Stimulated activated CD4-positive, alpha-beta T cell treated with anti-CD3 and anti-CD28 coated beads, Interleukin-15, amount 100 ng/mL, for 48 hours (primary cell): Measurements from ENCODE around the gene FAM222B.
"Not testable (repeated sequence)": the region's sequence is repeated elsewhere in the genome, so short reads cannot be mapped to it uniquely, and the experiment has no call there.

ENCODE experiments used
- DNase-seq, 2 donors: peaks; one replicate each; pipeline ENCODE4 v3.0.0-alpha.2; 2020; ENCODE audit warnings: low read depth in 2 of 2

The FAM222B gene

GRCh38 chr17:28746611-28747050 lies 96.0 kb downstream of the FAM222B start:
- no peak for DNase-seq

- no peak for DNase-seq
Observed at GRCh38 chr17:28745786-28746411, 96.7 kb downstream of the FAM222B start.

GRCh38 chr17:28744972-28745785 lies 97.4 kb downstream of the FAM222B start:
- peak in 1 of 2 donors; percentile 17 for DNase-seq

- peak in 1 of 2 donors; percentile 53 for DNase-seq
Observed at GRCh38 chr17:28744104-28744971, 98.3 kb downstream of the FAM222B start.

- peak in 1 of 2 donors; percentile 74 for DNase-seq
Observed at GRCh38 chr17:28743243-28744103, 99.1 kb downstream of the FAM222B start, which contains the start of gene TRAF4. TRAF4 (plus strand) TSS chr17:28744011; CDS start chr17:28744113, 102 bp downstream.

GRCh38 chr17:28741358-28742349 lies 100.9 kb downstream of the FAM222B start:
- no peak for DNase-seq

GRCh38 chr17:28740406-28741357 lies 101.9 kb downstream of the FAM222B start:
- DNase-seq: no peak

- DNase-seq: no peak
Observed at GRCh38 chr17:28738680-28739384, 103.8 kb downstream of the FAM222B start.

GRCh38 chr17:28737770-28738679 lies 104.6 kb downstream of the FAM222B start:
- no peak for DNase-seq

GRCh38 chr17:28737316-28737715 lies 105.3 kb downstream of the FAM222B start:
- no peak for DNase-seq

- DNase-seq: not testable (repeated sequence)
Observed at GRCh38 chr17:28735913-28736769, 106.4 kb downstream of the FAM222B start.

GRCh38 chr17:28735242-28735722 lies 107.3 kb downstream of the FAM222B start:
- no peak for DNase-seq

GRCh38 chr17:28734712-28735241 lies 107.8 kb downstream of the FAM222B start:
- no peak for DNase-seq

GRCh38 chr17:28733346-28733745 lies 109.2 kb downstream of the FAM222B start:
- DNase-seq: no peak

GRCh38 chr17:28729950-28730330 lies 112.7 kb downstream of the FAM222B start:
- DNase-seq: no peak
